HG03575 (cell line): ENCODE measurements around the gene ERI3.

Experiments used
- ATAC-seq: cut with Tn5 transposase; IDR thresholded peaks from one replicate; pipeline ENCODE4 v1.9.1; 2021; ENCODE audit not compliant: unreplicated experiment, insufficient number of reproducible peaks, low FRiP score; ENCODE audit errors: extremely low read depth

Gene ERI3

GRCh38 chr1:44323947-44324346, 31.1 kb downstream of the ERI3 start:
- no peak for ATAC-seq

GRCh38 chr1:44322367-44322766, 32.7 kb downstream of the ERI3 start:
- no peak for ATAC-seq

GRCh38 chr1:44321466-44321865, 33.6 kb downstream of the ERI3 start:
- ATAC-seq: no peak

DNA sequence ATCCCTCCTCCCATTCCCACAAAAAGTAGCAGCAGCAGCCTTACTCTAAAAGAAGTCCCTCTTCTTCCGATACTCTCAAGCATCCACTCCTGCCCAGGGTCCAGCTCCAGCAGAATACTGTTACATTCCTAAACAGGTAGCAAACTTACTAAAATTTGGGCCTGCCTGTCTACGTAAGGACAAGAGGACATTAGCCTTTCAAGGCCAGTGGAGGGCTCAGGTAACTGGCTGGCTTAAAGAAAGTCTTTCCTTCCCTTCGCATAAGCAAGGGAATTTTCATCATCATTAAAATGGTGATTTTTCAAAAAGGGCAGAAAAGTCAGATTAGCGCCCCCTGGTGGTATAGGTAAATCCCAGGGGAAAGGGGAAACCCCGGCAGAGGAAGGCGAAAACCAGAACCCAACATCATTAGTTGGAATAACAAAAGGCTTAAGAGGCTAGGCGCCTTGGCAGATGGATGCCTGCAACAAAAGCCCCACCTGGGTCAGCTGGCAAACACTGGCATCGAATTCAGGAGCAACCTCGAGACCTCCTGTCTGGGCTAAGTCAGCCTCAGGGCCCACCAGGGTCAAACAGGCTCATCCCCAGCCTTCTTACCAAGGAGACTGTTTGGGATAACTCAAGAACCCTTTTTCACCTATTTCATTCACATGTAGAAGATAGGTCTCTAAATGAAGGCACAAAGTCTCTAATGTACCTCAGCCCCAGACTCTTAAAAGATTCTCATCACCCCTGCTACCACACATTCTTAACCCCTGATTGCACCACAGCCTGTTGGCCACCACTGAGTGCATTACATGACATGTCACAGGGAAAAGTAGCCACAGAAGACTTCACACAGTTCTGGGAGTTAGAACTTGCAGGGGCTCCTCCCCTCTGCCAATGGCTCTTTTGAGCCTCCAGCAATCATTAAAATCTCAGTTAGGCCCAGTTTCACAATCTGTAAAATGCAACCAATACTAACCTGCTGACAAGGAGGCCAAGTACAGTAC, 36.7 kb downstream of the ERI3 start:
- no peak for ATAC-seq

DNA sequence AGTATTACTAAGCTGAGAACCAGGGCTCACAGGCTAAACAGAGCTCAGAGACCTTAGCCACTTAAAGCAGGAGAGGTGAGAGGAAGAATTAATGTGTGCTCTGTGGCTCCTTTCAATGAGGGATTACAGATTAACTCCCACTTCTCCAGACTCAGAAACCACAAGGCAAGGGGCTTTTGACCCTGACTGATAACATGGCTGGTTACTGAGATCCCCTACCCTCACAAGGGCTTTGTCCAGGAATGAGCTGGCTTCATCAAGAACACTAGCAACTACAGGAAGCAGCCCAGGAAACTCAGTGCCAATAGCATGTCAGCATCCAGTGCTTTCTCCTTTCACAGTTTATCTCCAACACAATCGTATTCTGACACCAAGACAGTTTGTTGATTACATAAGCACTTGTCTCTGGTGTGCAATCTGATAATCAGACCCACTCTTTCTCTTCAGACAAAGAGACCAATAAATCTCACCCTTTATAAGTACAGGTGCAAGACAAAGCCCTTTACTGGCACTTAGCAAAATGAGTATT, 38.8 kb downstream of the ERI3 start:
- no peak for ATAC-seq

DNA sequence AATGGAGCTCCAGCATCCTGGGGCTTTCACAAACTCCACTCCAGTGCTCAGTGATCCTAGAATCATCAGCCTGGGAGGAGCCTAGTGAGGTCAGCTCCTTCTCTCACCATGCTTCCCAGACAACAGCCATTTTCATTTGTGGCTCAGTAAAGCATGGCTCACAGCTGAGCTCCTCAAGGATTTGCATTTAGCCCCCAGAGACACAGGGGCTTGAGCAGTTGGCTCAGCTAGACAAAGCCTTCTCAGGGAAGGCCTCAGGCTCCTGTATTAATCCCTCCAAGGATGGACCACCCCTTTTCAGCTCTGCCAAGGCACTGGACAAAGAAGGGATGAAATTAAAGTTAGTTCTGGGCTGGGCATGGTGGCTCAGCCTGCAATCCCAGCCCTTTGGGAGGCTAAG, 39.5 kb downstream of the ERI3 start:
- no peak for ATAC-seq

GRCh38 chr1:44314452-44314851, 40.6 kb downstream of the ERI3 start:
- no peak for ATAC-seq

DNA sequence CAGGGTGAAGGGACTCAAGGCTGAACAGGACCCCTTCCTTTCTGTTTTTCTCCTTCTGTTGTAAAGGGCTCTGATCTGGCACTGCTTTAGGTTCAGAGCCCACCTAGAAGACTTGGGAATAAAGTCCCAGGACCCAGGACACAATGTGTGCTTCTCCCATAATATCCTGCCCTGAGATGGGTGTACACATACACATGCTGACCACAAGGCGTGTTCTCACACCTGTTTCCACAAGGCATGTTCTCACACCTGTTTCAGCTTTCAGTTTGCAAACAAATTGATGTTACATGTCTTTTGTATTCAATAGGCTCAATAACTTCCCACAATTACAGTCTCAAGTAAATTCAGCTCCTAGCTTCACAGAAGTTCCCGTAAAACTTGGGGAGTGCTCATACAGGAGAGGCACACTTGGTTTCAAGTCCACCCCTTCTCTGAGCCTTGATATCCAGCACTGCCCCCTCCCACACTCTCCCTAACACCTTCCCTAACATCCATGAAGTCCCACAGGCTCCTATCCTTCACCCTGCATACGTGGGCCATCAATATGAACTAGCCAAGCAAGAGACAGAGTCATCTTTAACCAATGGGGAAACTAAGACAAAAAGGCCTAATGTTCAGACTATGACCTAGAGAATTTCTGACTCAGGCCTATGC, 41.7 kb downstream of the ERI3 start:
- no peak for ATAC-seq

- no peak for ATAC-seq
Measured at GRCh38 chr1:44312399-44313196, 42.5 kb downstream of the ERI3 start.

GRCh38 chr1:44310006-44310405, 45.1 kb downstream of the ERI3 start:
- ATAC-seq: no peak

- ATAC-seq: no peak
Measured at GRCh38 chr1:44305962-44306422, 49.1 kb downstream of the ERI3 start.

DNA sequence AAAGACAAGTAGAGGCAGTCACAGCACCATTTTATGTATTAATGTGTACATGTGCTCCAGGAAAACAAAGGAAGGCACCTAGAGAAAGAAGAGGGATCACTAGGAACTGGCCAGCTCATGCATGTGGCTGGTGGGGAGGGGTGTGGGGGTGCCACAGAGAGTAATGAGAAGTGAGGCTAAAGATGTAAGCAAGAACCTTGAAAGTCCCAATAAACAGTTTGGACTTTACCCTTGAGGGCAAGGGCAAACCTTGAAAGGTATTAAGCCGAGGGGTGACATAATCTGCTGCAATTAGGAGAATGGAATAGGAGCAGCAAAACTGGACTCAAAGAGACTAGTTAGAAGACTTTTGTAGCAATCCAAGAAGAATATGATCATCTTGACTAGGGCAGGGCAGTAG, 51.5 kb downstream of the ERI3 start:
- ATAC-seq: no peak

DNA sequence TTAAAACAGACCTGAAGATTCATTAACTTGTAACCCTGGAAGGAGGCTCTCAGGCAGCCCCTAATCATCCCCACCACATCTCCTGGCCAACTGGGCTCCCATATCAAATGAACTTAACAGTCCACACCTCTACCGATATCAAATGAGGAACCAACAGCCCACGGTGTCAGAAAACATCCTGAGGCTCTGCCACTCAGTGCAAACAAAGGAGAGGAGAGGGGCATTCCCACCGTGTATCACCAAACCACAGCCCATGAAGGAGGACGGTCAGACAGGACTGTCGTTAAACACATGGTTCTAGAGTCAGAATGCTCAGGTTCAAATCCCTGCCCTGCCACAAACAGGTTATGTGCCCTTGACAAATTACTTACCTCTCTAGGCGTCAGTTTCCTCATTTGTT, 52.5 kb downstream of the ERI3 start:
- no peak for ATAC-seq

DNA sequence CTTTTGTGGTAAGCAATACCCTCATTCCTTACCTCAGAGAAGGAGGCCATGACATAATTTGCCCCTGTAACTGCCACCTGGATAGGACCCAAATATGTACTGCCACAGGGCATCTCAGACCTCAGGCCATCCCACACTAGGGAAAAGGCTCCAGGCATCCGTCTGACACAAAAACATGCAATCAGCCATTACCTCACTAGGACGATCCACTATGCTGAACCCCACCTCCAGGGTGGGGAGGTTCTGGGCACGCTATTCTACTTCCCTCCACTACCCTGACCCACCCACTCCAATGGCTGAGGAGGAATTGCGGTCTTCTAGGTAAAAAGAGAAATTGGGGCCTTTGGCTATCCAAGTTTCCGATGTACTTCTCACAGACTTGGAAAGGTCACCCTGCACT, 53.6 kb downstream of the ERI3 start:
- no peak for ATAC-seq

DNA sequence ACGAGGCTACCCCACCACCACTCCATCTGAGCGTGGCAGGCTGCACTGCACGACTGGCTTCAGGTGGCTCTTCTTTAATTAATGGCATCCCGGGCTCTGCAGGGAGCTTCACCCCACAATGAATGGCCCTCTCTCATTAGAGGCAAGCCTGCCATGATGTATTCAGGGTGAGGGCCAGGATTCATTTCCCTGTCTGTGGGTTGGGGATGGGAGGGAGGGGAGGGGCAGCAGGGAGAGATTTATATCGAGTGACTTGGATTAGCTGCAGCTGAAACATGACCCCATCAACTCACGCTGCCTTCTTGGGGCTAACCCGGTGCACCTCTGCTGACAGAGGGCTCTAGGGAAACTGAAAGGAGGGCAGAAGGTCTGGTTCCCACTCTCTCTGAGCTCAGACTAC, 54.2 kb downstream of the ERI3 start:
- no peak for ATAC-seq

DNA sequence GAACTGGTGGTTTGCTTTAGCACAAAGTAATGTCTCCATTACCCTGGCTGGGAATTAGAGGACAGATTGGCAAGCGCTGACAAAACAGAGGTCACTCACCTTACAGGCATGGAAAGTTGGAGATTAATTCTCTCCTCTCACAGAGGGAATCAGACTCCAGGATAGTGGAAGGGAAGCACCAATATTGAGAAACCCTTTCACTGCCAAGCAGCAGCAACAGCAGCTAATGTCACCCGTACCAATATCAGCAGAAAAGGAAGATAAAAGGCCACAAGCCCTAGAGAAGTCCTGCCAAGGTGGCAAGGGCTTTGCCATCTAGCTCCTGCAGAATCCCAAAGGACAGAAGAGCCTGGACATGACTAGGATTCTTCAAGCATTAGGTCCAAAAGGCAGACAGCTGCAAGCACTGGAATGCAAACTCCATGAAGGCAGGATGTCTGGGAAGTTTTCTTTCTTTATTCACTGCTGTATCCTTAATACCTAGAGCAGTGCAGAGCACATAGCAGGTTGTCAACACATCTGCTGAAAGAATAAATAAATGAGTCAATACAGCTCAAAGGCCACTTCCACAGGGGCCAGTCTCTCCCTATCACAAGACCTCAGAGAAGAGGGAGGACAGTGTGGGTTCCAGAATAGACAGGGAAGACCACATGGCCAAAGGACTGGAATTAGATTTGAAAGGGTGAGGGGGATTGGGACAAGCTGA, 57.2 kb downstream of the ERI3 start:
- no peak for ATAC-seq

- no peak for ATAC-seq
Measured at GRCh38 chr1:44296806-44297205, 58.3 kb downstream of the ERI3 start.

DNA sequence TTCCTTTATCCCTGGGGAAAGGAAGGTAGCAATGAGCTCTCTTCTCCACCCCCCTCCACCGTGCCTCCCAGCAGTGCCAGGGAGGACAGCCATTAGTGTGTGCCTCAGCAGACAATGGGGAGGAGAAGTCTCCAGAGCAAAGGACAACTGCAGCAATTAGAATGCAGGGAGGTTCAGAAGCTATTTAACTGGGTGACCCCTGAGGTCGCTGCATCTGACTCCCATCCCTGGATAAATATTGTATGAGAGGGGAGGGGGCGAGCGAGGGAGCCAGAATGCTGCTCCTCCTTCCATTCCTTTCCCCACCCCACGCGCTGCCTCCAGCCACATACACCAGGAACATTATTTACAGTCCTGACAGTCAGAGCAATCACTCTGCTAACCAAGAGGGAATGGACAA, 59.0 kb downstream of the ERI3 start:
- no peak for ATAC-seq

- ATAC-seq: no peak
Measured at GRCh38 chr1:44294588-44295007, 60.5 kb downstream of the ERI3 start.
